ENCODE measurements around the gene WDR77.

The WDR77 gene

DNA sequence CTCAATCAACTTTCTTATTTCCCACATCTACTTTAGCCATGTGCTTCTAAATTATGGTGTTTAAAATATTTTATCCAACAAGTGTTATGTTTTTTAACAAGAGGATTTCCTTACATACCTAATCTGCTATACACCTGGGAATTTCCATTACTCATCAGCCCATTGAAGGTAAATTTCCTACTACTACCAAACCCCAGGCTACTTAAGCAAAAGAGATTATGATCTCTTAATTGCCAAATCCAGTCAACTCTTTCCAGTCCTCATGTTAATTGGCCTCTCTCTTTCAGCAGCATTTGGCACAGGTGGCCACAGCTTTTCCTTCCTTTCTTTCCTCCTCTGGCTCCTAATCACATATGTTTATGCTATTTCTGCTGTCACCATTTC, 19.7 kb upstream of the WDR77 start:
- DNase-seq (ENCODE audit: low spot score) = no peak

DNA sequence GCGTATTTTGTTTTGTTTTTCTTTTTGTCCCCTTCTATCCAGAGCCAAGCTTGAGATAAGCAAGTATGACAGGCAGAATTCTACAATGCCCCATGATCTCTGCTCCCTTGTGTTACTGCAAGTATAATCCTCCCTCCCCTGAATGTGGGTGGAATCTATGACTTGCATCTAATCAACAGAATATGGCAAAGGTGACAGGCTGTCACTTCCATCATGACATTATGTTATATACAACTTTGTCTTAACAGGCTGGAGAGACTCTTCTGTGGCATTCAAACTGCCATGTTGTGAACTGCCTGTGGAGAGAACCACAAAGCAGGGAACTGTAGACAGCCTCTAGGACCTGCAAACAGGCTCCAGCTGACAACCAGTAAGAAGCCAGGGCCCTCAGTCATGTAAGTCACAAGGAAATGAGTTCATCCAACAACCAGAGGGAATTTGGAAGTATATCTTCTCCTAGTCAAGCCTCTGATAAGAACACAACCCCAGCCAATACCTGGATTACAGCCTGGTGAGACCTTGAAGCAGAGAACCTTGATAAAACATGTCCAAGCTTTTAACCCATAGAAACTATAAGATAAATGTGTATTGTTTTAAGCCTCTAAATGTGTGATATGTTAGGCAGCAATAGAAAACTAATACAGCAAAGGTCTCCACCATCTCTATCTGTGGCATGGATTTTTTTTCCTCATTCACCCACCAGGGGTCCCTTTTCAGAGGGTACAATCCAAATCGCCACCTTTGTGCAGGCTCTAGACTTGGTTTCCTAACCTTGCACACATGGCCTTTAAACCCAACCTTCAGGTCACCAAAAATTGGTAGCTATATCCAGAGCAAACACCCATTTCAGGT, 19.0 kb upstream of the WDR77 start:
- DNase-seq (ENCODE audit: low spot score) = no peak

DNA sequence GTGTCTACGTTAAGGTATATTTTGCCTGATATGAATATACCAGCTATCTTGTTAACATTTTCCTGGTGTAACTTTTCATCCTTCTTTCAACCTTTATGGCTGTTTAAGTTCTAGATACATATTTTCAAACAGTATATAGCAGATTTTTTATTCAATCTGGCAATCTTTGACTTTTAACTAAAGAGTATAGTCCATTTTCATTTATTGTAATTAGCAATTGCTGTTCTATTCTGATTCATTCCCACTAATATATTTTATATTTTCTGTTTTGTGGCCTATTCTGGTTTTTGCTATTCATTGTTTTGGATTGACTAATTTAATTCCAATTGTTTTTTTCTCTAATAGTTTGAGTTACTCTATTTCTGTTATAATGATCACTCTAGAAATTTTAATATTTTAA, 17.4 kb upstream of the WDR77 start:
- no peak for DNase-seq (ENCODE audit: low spot score)

DNA sequence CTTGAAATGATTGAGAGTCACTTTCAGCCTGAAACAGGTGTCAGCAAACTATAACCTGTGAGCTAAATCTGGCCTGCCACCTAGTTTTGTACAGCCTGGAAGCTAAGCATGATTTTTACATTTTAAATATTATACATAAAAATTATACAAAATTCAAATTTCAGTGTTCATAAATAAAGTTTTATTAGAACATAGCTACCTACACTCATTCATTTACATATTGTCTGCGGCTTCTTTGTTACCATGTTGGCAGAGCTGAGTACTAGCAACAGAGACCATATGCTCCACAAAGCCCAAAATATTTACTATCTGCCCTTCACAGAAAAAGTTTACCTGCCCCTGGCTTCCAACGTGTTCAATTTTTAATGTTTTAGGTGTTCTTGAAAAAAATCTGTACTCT, 16.7 kb upstream of the WDR77 start:
- no peak for DNase-seq (ENCODE audit: low spot score)

DNA sequence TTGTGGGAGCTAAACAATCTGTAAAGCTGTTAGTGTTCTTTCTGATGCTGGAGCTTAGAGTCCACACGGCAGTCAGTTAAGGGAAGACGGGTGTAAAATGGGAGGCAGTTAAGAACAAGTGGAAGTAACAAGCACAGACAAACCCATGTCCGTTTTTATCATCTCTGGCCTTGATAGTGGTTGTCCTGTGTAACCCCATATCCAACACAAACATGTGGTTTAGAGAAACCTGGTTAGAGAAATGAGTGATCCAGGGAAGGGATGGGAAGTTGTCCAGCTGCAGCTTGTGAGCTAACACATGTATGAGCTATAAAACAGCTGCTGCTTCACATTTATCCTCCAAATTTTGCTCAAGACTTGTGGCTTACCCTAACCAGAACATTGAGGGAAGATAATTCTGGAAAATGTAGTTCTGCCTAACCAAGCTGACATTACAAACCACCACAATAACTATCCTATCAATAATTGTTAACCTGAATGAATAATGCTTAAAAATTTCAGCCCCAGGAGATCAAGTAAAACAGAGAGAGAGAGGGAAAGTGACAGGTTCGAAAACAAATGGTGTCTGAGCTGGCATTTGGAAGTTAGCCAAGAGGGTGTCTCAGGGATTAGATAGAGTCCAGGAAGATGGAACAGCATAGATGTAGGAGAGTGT, 14.1 kb upstream of the WDR77 start:
- DNase-seq (ENCODE audit: low spot score) = peak; percentile 26

DNA sequence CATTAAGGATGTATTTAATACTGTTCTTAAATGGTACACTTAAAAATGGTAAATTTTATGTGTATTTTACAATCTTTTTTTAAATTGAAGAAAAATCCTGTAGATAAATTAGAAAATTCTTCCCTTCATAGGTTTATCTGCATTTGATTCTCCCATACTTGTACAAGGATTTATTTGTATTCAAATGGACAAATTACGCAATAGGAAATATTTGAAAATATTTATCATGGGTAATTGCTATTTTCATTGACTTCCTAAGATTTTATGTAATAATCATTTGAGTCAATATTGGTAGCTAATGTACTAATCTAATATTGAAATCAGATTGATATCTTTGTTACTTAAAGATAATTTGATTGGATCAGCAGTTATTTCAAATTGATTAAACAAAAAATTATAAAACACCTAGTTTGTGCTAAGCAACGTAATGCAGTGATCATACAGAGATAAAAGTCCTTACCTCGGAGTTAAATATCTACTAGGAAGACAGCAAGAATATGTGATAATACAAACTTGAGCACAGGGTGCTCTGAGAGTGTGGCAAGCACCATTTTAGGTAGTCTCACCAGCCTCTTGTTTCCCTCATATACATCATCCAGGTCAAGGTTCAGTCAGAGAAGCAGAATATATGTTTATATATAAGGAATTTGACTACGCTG, 13.4 kb upstream of the WDR77 start:
- DNase-seq (ENCODE audit: low spot score) = no peak

DNA sequence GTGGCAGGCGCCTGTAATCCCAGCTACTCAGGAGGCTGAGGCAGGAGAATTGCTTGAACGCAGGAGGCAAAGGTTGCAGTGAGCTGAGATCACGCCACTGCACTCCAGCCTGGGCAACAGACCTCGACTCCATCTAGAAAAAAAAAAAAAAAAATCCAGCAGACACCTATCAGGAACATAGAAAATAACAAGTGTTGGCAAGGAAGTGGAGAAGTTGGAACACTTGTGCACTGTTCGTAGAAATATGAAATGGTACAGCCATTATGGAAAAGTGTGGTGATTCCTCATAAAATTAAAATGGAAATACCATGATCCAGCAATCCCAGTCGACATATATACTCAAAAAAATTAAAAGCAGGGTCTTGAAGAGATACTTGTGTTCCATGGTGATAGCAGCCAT, 12.7 kb upstream of the WDR77 start:
- DNase-seq (ENCODE audit: low spot score) = no peak

DNA sequence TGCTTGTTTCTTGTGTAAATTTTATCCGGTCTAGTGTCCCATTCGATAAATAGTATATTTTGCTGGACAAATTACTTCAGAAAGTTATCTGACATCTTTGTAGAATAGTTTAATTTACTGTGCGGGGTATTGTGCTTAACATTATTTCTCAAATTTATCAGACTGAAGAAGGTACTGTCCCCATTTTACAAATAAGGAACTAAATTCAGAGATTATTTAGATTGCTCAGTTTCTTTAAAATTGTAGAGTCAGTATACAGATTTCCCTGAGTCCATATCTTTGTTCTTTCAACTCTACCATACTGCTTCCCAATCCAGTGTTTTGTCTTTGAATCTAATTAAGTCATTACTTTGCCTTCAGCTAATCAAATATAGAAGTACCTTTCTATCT, 6.6 kb upstream of the WDR77 start:
- no peak for DNase-seq (ENCODE audit: low spot score)

DNA sequence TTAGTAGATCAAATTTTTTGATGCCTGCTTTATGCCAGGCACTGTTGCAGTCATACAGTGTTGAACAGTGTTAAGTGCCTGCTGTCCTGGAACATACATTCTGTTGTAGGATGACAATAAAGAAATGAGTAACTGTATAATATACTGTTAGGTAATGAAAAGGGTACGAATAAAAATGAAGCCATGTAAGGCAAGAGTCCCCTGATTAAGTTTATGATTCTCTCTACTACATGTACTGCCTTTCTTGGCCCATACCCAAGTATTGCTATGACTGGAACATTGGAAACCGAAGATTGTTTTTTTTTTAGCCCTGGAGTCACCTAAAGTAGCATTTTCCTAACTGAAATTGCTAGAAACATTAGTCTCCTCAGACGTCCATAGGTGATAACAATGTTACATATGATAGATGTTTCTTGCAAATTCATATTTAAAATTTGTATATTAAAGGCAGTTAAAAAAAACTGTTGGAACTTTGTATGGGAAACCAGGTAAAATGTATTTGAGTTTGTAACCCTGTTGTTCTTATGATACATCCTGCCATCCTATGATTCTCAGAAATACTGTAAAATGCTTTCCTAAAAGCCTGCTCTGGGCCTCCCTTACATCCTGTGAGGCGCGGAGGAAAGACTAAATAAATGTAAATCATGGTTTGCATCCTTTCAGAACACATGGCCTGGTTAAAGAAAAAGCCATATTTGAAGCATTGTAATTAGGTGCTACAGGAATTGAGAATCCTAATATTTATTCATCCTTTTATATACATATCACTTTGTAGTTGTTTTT, 6.0 kb upstream of the WDR77 start:
- no peak for DNase-seq (ENCODE audit: low spot score)

DNA sequence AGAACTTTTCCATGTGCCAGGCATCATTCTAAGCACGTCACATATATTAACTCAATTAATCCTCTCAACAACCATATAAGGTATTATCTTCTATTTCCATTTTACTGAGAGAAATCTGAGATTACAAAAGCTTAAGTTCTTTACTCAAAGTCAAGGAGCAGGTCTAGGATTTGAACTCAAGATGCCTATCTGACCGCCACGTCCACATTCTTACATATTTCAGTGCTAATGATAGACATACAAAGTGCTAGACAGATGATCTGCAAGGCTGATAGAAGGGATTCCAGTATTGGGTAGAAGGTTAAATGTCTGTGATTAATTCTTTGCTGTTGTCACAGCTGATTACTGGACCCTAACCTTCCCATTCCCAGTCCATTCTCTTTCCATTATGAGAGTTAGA, 4.7 kb upstream of the WDR77 start:
- DNase-seq (ENCODE audit: low spot score) = no peak

DNA sequence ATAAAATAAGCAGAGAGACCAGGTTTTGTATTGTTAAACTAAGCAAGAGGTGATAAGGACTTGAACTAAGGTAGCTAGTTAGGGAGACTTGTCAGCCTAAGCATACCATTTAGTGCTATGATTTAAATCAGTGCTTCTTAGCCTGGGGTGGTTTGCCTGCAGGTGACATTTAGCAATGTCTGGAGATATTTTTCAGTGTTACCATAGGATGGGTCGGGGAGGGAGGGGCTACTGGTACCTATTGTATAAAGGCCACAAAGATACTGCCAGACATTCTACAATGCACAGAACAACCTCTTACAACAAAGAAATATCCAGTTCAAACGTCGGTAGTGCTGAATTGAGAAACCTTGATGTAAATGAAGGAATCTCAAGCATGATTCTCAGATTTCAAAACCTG, 3.5 kb upstream of the WDR77 start:
- DNase-seq (ENCODE audit: low spot score) = no peak

DNA sequence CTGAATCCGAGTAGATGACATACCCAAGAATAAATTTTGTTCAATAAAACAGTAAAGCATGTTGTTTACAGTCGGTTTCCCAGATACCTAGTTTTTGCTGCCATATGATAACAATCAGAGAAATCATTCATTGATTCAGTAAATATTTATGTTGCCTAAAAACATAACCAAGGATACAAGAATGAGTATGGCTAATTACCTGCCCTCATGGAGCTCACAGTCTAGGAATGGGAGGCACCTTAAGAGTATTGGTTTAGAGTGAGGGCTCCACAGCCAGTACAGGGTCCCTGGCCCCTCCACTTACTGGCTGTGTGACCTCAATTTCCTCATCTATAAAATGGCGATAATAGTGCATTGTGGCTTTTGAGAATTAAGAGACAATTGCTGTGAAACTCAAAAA, 1.1 kb upstream of the WDR77 start:
- no peak for DNase-seq (ENCODE audit: low spot score)

DNA sequence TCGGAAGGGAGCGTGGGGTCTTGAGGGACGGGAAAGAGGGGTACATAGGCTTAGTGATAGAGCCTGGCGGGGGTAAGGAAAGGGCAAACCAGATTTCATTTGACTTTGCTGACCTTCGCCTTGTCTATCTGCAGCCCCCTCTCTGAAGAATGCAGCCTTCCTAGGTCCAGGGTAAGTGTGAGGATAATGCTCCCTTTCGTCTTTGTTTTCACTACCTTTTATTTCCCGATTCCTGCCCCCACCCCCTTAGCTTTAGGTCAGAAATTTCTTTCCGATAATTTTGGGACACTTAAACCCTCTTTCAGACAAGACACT, 604 bp upstream of the WDR77 start:
- DNase-seq (ENCODE audit: low spot score) = no peak

DNA sequence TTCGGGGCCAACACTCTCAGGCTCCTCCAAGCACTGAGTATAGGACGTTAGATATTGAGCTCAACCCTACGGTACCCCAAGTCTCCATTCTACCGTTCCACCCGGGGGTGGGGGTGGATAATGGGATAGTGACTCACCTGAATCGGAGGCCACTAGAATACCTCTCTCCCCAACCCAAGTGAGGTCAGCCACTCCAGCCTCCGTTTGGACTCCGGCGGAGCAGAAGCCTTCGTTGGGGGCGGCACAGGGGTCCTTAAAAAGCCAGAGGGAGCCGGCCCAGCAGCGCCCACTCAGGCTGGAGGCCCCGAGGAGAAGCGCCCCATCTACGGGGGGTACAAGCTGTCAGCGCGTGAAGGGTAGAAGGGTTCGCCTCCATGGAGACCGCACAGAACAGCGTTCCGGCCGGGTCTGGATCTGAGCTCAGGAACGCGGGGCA, 556 bp downstream of the WDR77 start:
- peak; percentile 34 for DNase-seq (ENCODE audit: low spot score)

DNA sequence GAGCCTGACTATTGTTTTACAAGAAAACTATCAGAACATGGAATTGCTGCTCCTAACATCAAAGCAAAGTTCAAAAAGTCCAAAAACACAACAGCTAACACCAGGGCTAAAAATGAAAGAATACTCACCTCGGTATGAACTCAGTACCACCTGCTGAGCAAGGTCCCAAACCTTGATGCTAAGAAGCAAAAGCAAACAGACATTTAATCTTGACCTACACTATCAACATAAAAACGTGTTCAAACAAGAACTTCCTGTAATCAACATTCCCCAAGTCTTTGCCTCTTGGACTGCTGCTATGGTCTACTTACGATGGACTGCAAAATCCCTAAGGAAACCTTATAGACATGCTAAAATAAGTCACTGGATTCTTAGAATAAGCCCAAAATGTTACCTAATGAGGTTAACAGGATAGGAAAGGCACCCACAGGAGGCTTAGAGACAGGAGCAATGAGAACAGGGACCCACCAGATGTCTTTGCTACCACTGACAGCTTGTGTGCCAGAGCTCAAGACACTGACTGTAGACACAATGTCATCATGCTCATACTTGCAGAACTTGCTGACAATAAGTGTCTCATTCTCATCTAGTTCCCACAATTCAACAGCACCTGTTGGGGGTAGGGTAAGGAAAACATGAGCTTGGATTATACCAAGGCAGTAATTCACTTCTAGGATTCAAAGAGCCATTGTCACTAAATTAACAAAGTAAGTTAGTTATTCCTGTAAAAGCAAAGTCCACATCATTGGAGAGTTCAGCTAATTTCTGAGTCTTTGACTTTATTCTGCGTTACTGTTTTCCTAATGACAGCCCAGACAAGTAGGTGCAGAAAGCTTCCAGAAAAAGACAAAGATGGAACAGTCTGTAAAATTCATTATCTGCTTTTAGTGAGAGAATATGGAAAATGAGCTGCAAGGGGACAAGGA, 1.8 kb downstream of the WDR77 start:
- no peak for DNase-seq (ENCODE audit: low spot score)

DNA sequence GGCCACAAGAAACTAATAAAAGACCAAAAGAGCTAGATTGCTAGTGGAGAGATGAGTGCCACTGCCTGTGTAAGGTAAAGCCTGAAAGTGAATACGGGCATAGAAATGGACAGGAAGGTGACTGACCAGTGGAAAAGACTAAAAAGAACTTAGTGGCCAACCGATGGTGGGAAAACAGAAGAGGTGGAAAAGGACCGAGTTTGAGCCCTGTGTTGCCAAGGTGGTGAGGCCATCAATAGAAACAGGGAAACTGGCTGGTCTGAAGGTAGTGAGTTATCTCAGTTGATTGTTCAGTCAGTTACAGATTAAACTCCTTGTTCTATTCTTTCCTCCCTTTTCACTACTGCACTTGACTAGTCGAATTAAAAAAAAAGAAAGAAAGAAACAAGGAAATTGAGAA, 2.5 kb downstream of the WDR77 start:
- DNase-seq (ENCODE audit: low spot score) = no peak

DNA sequence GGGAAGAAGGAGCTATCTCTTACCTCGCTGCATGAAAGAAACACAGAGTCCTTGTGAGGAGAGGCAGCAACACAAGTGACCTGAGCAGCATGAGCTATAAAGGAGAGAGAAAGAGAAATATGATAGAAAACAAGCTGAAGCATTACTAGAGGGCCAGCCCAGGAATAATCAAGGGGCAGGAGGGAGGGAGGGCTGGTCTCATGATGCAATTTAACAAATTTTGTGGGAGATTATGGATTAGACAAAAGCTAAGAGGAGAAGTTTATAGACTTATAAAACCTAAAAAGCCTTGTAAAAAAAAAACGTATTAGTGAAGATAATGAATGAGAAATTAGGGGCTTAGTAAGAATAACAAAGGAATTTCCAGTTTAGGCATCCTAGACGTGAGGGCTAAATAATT, 5.0 kb downstream of the WDR77 start:
- no peak for DNase-seq (ENCODE audit: low spot score)

DNA sequence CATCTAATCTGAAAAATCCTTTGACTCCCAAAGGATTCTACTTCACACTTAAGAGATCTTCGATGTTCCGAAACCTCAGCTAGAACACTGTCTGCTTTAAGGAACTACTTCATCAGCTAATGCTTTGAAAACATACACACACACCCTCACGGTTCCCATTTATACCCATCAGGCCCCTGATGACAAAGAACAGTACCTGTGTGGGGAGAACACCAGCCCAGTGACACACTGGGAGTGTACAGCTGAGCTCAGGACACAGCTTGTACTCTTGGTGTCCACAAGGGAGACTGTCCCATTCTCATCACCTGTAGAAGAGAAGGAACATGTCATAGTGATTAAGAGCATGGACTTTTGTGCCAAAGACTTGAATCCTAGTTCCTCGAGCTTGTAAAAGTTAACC, 6.6 kb downstream of the WDR77 start:
- no peak for DNase-seq (ENCODE audit: low spot score)

DNA sequence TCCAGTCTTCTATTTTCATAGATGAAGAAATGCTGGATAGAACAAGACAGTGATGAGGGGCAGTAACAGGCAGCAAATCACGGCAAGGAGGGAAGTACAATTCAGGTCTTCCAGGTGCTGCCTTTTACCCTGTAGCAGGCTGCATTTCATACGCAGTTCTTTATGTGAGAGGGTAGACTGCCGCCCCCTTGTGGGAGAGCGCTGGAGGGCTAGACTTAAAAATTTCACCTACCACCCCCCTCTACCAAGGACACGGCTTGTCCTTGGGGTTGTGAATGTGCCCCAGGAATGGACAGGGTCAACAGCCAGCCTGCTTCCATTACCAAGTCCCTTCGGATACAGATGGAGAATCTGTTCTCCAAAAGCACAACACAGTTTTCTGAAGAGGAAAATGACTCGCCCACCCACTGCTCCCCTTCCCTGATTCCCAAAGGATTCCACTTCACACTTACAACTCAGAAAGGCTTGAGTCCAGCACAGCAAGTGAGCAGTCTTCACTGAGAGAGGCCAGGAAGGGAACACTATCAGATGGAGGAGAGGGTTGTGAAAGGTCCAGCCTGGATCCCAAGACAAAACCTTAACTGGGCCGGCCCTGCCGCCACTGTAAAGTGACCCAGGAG, 7.4 kb downstream of the WDR77 start:
- no peak for DNase-seq (ENCODE audit: low spot score)

DNA sequence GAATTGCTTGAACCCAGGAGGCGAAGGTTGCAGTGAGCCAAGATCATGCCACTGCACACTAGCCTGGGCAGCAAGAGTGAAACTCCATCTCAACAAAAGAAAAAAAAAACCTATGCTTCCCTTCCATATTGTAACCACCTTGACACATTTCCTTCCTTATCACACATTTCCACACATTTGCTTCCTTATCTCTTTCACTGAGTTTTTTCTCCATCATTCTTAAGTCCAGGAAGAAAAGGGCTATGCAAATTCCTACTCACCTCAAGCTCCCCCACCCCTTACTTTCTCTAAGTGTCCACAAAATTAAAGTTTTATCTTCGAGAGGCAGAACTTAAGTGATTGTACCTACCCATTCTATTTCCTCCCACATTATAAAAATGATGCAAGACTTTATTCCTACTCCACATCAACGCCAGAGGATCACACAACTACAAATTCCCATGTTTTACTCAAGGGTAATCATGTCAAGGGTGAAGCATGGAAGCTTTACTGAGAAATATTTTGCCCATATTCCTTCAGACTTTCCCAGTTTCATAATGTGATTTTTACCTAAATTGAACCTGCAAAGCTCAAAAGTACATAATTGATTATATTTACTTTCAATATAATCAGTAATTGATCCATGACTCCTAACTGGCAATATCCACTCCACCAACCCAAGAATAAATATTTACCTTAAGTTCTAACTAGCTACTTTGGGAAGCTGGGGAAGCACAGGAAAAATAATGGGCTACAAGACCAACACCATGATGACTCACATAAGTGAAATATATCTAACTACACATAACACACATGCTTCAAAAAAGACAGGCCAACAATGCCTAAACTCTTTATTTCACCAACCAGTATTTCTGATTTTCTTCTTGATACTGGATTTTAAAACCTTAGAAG, 9.3 kb downstream of the WDR77 start:
- no peak for DNase-seq (ENCODE audit: low spot score)

All from AG08396 (cell line).